Measurements from ENCODE around the gene RHO.

GRCh38 chr3:129529436-129530210 is 1.2 kb downstream of the RHO start:
- no peak for TF ChIP-seq EZH2 (IDR thresholded peaks at IDR 0.05; ENCODE audit: low read length)
- TF ChIP-seq CTCF (optimal IDR thresholded peaks at IDR 0.05 in 1 of 3, IDR thresholded peaks at IDR 0.05 in 1 of 3, conservative IDR thresholded peaks at IDR 0.05 in 1 of 3; ENCODE audit: extremely low read depth in 1 of 3, insufficient read depth in 2 of 3, low read length in 3 of 3) = no peak
